ENCODE measurements around the gene SUGP2. TPM values are rescaled to one million over a fixed set of nuclear protein-coding genes. Genes with fewer than 3 reads are reported as not detected.

SUGP2 gene
- total RNA-seq, 1 donor from 2014 or later: 29.5 TPM

GRCh38 chr19:18984251-18984650 is 49.1 kb downstream of the SUGP2 start:
- DNase-seq (ENCODE audit: low read depth): no peak
- H3K36me3 ChIP-seq (ENCODE audit: control insufficient read depth, insufficient read depth, low read length): no peaks in the 10 kb centered on the region
- no peak for TF ChIP-seq CTCF (IDR thresholded peaks at IDR 0.05; ENCODE audit: insufficient read depth, low read length, poor library complexity, severe bottlenecking)
- H3K4me3 ChIP-seq (ENCODE audit: low read depth, low read length): no peak overlapping the region
- peaks cover 11% of the 10 kb centered on the region for H3K27me3 ChIP-seq (ENCODE audit: control insufficient read depth, insufficient read depth, low read length)

- Histone ChIP-seq H3K36me3 (ENCODE audit: control insufficient read depth, insufficient read depth, low read length) (no peaks in the 10 kb centered on the region), H3K4me3 (ENCODE audit: low read depth, low read length) (no peak overlapping the region), H3K27me3 (ENCODE audit: control insufficient read depth, insufficient read depth, low read length) (peaks cover 11% of the 10 kb centered on the region)
- DNase-seq (ENCODE audit: low read depth): no peak
- no peak for TF ChIP-seq CTCF (IDR thresholded peaks at IDR 0.05; ENCODE audit: insufficient read depth, low read length, poor library complexity, severe bottlenecking)
Observed at GRCh38 chr19:18982669-18983068, 50.6 kb downstream of the SUGP2 start.

- Histone ChIP-seq H3K4me3 (ENCODE audit: low read depth, low read length) (no peak overlapping the region), H3K36me3 (ENCODE audit: control insufficient read depth, insufficient read depth, low read length) (no peaks in the 10 kb centered on the region), H3K27me3 (ENCODE audit: control insufficient read depth, insufficient read depth, low read length) (peaks cover 11% of the 10 kb centered on the region)
- DNase-seq (ENCODE audit: low read depth): no peak
- no peak for TF ChIP-seq CTCF (IDR thresholded peaks at IDR 0.05; ENCODE audit: insufficient read depth, low read length, poor library complexity, severe bottlenecking)
Observed at GRCh38 chr19:18980432-18981020, 52.8 kb downstream of the SUGP2 start.

GRCh38 chr19:18978616-18979015 is 54.7 kb downstream of the SUGP2 start:
- Histone ChIP-seq H3K4me3 (ENCODE audit: low read depth, low read length) (no peak overlapping the region), H3K36me3 (ENCODE audit: control insufficient read depth, insufficient read depth, low read length) (no peaks in the 10 kb centered on the region), H3K27me3 (ENCODE audit: control insufficient read depth, insufficient read depth, low read length) (peaks cover 6% of the 10 kb centered on the region)
- DNase-seq (ENCODE audit: low read depth): no peak
- TF ChIP-seq CTCF (IDR thresholded peaks at IDR 0.05; ENCODE audit: insufficient read depth, low read length, poor library complexity, severe bottlenecking): no peak

- no peak overlapping the region for H3K4me3 ChIP-seq (ENCODE audit: low read depth, low read length)
- no peaks in the 10 kb centered on the region for H3K27me3 ChIP-seq (ENCODE audit: control insufficient read depth, insufficient read depth, low read length)
- no peak for DNase-seq (ENCODE audit: low read depth)
- no peaks in the 10 kb centered on the region for H3K36me3 ChIP-seq (ENCODE audit: control insufficient read depth, insufficient read depth, low read length)
- TF ChIP-seq CTCF (IDR thresholded peaks at IDR 0.05; ENCODE audit: insufficient read depth, low read length, poor library complexity, severe bottlenecking): no peak
Observed at GRCh38 chr19:18975869-18976268, 57.4 kb downstream of the SUGP2 start.

- Histone ChIP-seq H3K27me3 (ENCODE audit: control insufficient read depth, insufficient read depth, low read length) (no peaks in the 10 kb centered on the region), H3K36me3 (ENCODE audit: control insufficient read depth, insufficient read depth, low read length) (no peaks in the 10 kb centered on the region), H3K4me3 (ENCODE audit: low read depth, low read length) (no peak overlapping the region)
- DNase-seq (ENCODE audit: low read depth): no peak
- TF ChIP-seq CTCF (IDR thresholded peaks at IDR 0.05; ENCODE audit: insufficient read depth, low read length, poor library complexity, severe bottlenecking): no peak
Observed at GRCh38 chr19:18975011-18975410, 58.3 kb downstream of the SUGP2 start.

Measured in kidney epithelial cell (primary cell).